ENCODE data around the gene KANK4.

The KANK4 gene

GRCh38 chr1:62352387-62352786, 33.2 kb upstream of the KANK4 start:
- TF ChIP-seq CTCF (conservative IDR thresholded peaks at IDR 0.05; ENCODE audit: low read depth, low read length): no peak
- H3K4me2 ChIP-seq: no peak overlapping the region

GRCh38 chr1:62349470-62350233, 30.4 kb upstream of the KANK4 start:
- Histone ChIP-seq H3K4me2 (no peak overlapping the region), H3K27ac (no peak overlapping the region), H3K79me2 (ENCODE audit: insufficient read depth, low read depth) (no peaks in the 10 kb centered on the region), H3K27me3 (ENCODE audit: insufficient read depth, low read depth) (no peaks in the 10 kb centered on the region), H3K9ac (no peak overlapping the region), H3K36me3 (ENCODE audit: insufficient read depth) (no peaks in the 10 kb centered on the region), H2AFZ (ENCODE audit: low read depth) (no peak overlapping the region), H3K4me1 (ENCODE audit: low read depth, poor library complexity, severe bottlenecking) (no peaks in the 10 kb centered on the region), H4K20me1 (ENCODE audit: insufficient read depth) (no peaks in the 10 kb centered on the region), H3K4me3 (IDR thresholded peaks at IDR 0.05; ENCODE audit: insufficient read depth, low read depth, low read length) (no peak overlapping the region)
- no peak for TF ChIP-seq CTCF (conservative IDR thresholded peaks at IDR 0.05; ENCODE audit: low read depth, low read length)

More at GRCh38 chr1:62352387-62352786, 33.2 kb upstream of the KANK4 start:
- Histone ChIP-seq H3K9ac (no peak overlapping the region), H3K4me1 (ENCODE audit: low read depth, poor library complexity, severe bottlenecking) (no peaks in the 10 kb centered on the region), H3K27ac (no peak overlapping the region), H3K36me3 (ENCODE audit: insufficient read depth) (no peaks in the 10 kb centered on the region), H4K20me1 (ENCODE audit: insufficient read depth) (no peaks in the 10 kb centered on the region), H3K27me3 (ENCODE audit: insufficient read depth, low read depth) (no peaks in the 10 kb centered on the region), H3K79me2 (ENCODE audit: insufficient read depth, low read depth) (no peaks in the 10 kb centered on the region), H2AFZ (ENCODE audit: low read depth) (no peak overlapping the region), H3K4me3 (IDR thresholded peaks at IDR 0.05; ENCODE audit: insufficient read depth, low read depth, low read length) (no peak overlapping the region)

GRCh38 chr1:62346886-62347285, 27.7 kb upstream of the KANK4 start:
- H4K20me1 ChIP-seq (ENCODE audit: insufficient read depth): no peaks in the 10 kb centered on the region
- H3K4me1 ChIP-seq (ENCODE audit: low read depth, poor library complexity, severe bottlenecking): no peaks in the 10 kb centered on the region
- no peak overlapping the region for H3K27ac ChIP-seq
- H3K27me3 ChIP-seq (ENCODE audit: insufficient read depth, low read depth): no peaks in the 10 kb centered on the region
- H3K79me2 ChIP-seq (ENCODE audit: insufficient read depth, low read depth): no peaks in the 10 kb centered on the region
- no peaks in the 10 kb centered on the region for H3K36me3 ChIP-seq (ENCODE audit: insufficient read depth)
- no peak overlapping the region for H3K4me3 ChIP-seq (IDR thresholded peaks at IDR 0.05; ENCODE audit: insufficient read depth, low read depth, low read length)
- H3K4me2 ChIP-seq: no peak overlapping the region
- no peak for TF ChIP-seq CTCF (conservative IDR thresholded peaks at IDR 0.05; ENCODE audit: low read depth, low read length)
- no peak overlapping the region for H3K9ac ChIP-seq
- H2AFZ ChIP-seq (ENCODE audit: low read depth): no peak overlapping the region

GRCh38 chr1:62343911-62344310, 24.7 kb upstream of the KANK4 start:
- TF ChIP-seq CTCF (conservative IDR thresholded peaks at IDR 0.05; ENCODE audit: low read depth, low read length): no peak
- Histone ChIP-seq H3K27me3 (ENCODE audit: insufficient read depth, low read depth) (no peaks in the 10 kb centered on the region), H2AFZ (ENCODE audit: low read depth) (no peak overlapping the region)

More at GRCh38 chr1:62343911-62344310, 24.7 kb upstream of the KANK4 start:
- Histone ChIP-seq H3K36me3 (ENCODE audit: insufficient read depth) (no peaks in the 10 kb centered on the region), H4K20me1 (ENCODE audit: insufficient read depth) (no peaks in the 10 kb centered on the region), H3K4me1 (ENCODE audit: low read depth, poor library complexity, severe bottlenecking) (no peaks in the 10 kb centered on the region), H3K27ac (no peak overlapping the region), H3K4me3 (IDR thresholded peaks at IDR 0.05; ENCODE audit: insufficient read depth, low read depth, low read length) (no peak overlapping the region), H3K79me2 (ENCODE audit: insufficient read depth, low read depth) (no peaks in the 10 kb centered on the region), H3K9ac (no peak overlapping the region), H3K4me2 (no peak overlapping the region)

Measured in KMS-11 (cell line).